ENCODE data around the gene STIL.

STIL gene

GRCh38 chr1:47340227-47340626 lies 26.3 kb upstream of the STIL start:
- Histone ChIP-seq H2AFZ (ENCODE audit: low read length) (no peak overlapping the region), H3K4me2 (ENCODE audit: low read length) (no peak overlapping the region), H3K9me3 (ENCODE audit: low read length) (no peaks in the 10 kb centered on the region), H3K9ac (ENCODE audit: low read length) (no peak overlapping the region), H3K79me2 (ENCODE audit: insufficient read depth, low read length) (peaks cover 61% of the 10 kb centered on the region), H3K4me3 (ENCODE audit: low read depth, low read length, poor library complexity, severe bottlenecking) (no peak overlapping the region), H3K27me3 (ENCODE audit: insufficient read depth, low read length) (no peaks in the 10 kb centered on the region), H3K27ac (ENCODE audit: low read depth, low read length, poor library complexity, severe bottlenecking) (no peak overlapping the region), H3F3A (ENCODE audit: insufficient read depth, low read length) (no peaks in the 10 kb centered on the region), H3K4me1 (ENCODE audit: insufficient read depth, low read length, severe bottlenecking) (peaks cover 9% of the 10 kb centered on the region), H4K20me1 (ENCODE audit: insufficient read depth, low read length) (no peaks in the 10 kb centered on the region), H3K36me3 (ENCODE audit: insufficient read depth, low read length) (peaks cover 12% of the 10 kb centered on the region), H3K9me2 (ENCODE audit: low read depth, low read length) (no peaks in the 10 kb centered on the region)
- TF ChIP-seq CTCF (IDR thresholded peaks at IDR 0.05; ENCODE audit: low read length) (no peak), EZH2 (IDR thresholded peaks at IDR 0.05; ENCODE audit: borderline replicate concordance, low read length) (no peak)

DNA sequence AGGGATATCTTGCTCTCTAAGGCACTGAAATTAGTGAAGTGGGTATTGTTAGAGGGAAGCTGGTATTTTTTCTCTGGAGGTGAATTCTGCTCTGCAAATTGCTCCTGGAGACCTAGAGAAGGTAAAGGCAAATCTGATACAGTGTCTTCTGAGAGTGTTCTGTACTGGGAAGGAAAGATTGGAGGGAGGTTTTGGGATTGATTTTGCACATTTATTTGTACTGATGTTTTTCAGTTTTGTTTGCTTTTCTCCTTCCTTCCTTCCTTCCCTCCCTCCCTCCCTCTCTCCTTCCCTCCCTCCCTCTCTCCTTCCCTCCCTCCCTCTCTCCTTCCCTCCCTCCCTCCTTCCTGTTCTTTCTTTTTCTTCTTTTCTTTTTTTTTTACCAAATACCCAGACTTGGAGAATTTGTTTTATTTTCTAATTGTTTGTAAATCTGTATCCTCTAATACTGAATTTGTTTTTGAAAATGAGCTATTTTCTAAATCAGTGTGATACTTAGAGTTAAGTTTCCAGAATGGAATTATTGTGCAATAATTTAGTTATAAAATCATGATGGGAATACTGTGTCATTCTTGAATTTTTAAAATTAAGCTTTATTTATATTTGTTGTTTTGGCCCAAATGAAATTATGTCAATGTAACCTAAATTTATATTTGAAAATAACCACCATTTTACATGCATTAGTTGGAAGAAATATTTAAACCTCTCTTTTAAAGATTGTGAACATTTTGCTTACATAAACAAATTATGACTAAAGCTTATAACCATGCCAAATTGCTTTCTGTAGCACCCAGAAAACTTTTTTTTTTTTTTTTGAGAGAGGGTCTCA lies 24.5 kb upstream of the STIL start:
- Histone ChIP-seq H3K27me3 (ENCODE audit: insufficient read depth, low read length) (no peaks in the 10 kb centered on the region), H3K9me3 (ENCODE audit: low read length) (no peaks in the 10 kb centered on the region), H3F3A (ENCODE audit: insufficient read depth, low read length) (no peaks in the 10 kb centered on the region), H2AFZ (ENCODE audit: low read length) (no peak overlapping the region), H3K4me3 (ENCODE audit: low read depth, low read length, poor library complexity, severe bottlenecking) (no peak overlapping the region), H3K4me1 (ENCODE audit: insufficient read depth, low read length, severe bottlenecking) (peaks cover 14% of the 10 kb centered on the region), H3K36me3 (ENCODE audit: insufficient read depth, low read length) (peaks cover 5% of the 10 kb centered on the region), H3K9ac (ENCODE audit: low read length) (no peak overlapping the region), H3K9me2 (ENCODE audit: low read depth, low read length) (no peaks in the 10 kb centered on the region), H3K4me2 (ENCODE audit: low read length) (no peak overlapping the region), H3K79me2 (ENCODE audit: insufficient read depth, low read length) (peaks cover 68% of the 10 kb centered on the region), H3K27ac (ENCODE audit: low read depth, low read length, poor library complexity, severe bottlenecking) (no peak overlapping the region), H4K20me1 (ENCODE audit: insufficient read depth, low read length) (no peaks in the 10 kb centered on the region)
- TF ChIP-seq EZH2 (IDR thresholded peaks at IDR 0.05; ENCODE audit: borderline replicate concordance, low read length), result no peak
- TF ChIP-seq CTCF (IDR thresholded peaks at IDR 0.05; ENCODE audit: low read length), result no peak

DNA sequence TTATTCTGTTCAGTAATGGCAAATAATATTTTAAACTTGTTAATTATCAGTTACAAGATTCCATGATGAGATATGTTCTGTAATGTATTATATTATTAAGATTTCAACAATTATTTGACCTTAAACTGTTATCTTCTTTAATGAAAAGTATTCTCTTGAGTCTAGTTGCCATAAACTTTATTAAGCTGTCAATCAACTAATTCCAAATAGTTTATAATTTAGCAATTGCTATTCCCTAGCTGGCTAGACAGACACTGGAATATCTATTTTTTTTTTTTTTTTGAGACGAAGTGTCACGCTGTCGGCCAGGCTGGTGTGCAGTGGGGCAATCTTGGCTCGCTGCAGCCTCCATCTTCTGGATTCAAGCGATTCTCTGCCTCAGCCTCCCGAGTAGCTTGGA lies 23.4 kb upstream of the STIL start:
- H2AFZ ChIP-seq (ENCODE audit: low read length), result no peak overlapping the region
- H3K27ac ChIP-seq (ENCODE audit: low read depth, low read length, poor library complexity, severe bottlenecking), result no peak overlapping the region
- no peak overlapping the region for H3K4me2 ChIP-seq (ENCODE audit: low read length)
- no peaks in the 10 kb centered on the region for H3K27me3 ChIP-seq (ENCODE audit: insufficient read depth, low read length)
- TF ChIP-seq CTCF (IDR thresholded peaks at IDR 0.05; ENCODE audit: low read length), result no peak
- no peak for TF ChIP-seq EZH2 (IDR thresholded peaks at IDR 0.05; ENCODE audit: borderline replicate concordance, low read length)
- peaks cover 25% of the 10 kb centered on the region for H3K4me1 ChIP-seq (ENCODE audit: insufficient read depth, low read length, severe bottlenecking)
- no peaks in the 10 kb centered on the region for H3K9me3 ChIP-seq (ENCODE audit: low read length)
- H3K36me3 ChIP-seq (ENCODE audit: insufficient read depth, low read length), result peaks cover 4% of the 10 kb centered on the region; the same call in 1 of the 2 replicates
- no peaks in the 10 kb centered on the region for H4K20me1 ChIP-seq (ENCODE audit: insufficient read depth, low read length)
- no peak overlapping the region for H3K9ac ChIP-seq (ENCODE audit: low read length)
- H3K4me3 ChIP-seq (ENCODE audit: low read depth, low read length, poor library complexity, severe bottlenecking), result no peak overlapping the region
- H3F3A ChIP-seq (ENCODE audit: insufficient read depth, low read length), result no peaks in the 10 kb centered on the region
- H3K79me2 ChIP-seq (ENCODE audit: insufficient read depth, low read length), result peaks cover 68% of the 10 kb centered on the region
- H3K9me2 ChIP-seq (ENCODE audit: low read depth, low read length), result no peaks in the 10 kb centered on the region

All from OCI-LY1 (cell line).